LNCAP (cell line): ENCODE measurements around the gene RNU6-7.

Source experiments
- CTCF ChIP-seq: fragments of 450-650 bp; IDR thresholded peaks from 2 replicates; pipeline ENCODE4 v1.5.1; 2017; ENCODE audit warnings: mild to moderate bottlenecking

Gene RNU6-7

GRCh38 chr14:32249780-32250179 lies 47.9 kb downstream of the RNU6-7 start:
- no peak for TF ChIP-seq CTCF

- TF ChIP-seq CTCF, result no peak
These were observed 48.8 kb downstream of the RNU6-7 start for GRCh38 chr14:32250681-32251080.

- no peak for TF ChIP-seq CTCF
These were observed 49.7 kb downstream of the RNU6-7 start for GRCh38 chr14:32251530-32251929.
